Skeletal muscle satellite cell (primary cell): ENCODE measurements around the gene TIMM50.
"Not testable (repeated sequence)": the region's sequence is repeated elsewhere in the genome, so short reads cannot be mapped to it uniquely, and the experiment has no call there.

ENCODE experiments used
- H3K27me3 ChIP-seq: 2 replicates; pipeline ENCODE4 v1.7.0; 2013; ENCODE audit warnings: low read length; ENCODE audit not compliant: control insufficient read depth, insufficient read depth
- H3K36me3 ChIP-seq: 2 replicates; pipeline ENCODE4 v1.7.0; 2013; ENCODE audit warnings: mild to moderate bottlenecking, control low read depth, low read length; ENCODE audit not compliant: insufficient read depth
- H3K4me1 ChIP-seq: 2 replicates; pipeline ENCODE4 v1.7.0; 2013; ENCODE audit warnings: low read length; ENCODE audit not compliant: control insufficient read depth, insufficient read depth
- H3K4me2 ChIP-seq: 2 replicates; pipeline ENCODE4 v1.7.0; 2013; ENCODE audit warnings: mild to moderate bottlenecking, low read length
- H3K4me3 ChIP-seq: 2 replicates; pipeline ENCODE4 v1.7.0; 2013; ENCODE audit warnings: low read length
- H3K9ac ChIP-seq: 2 replicates; pipeline ENCODE4 v1.7.0; 2013; ENCODE audit warnings: mild to moderate bottlenecking, low read depth, low read length, moderate library complexity
- H3K9me3 ChIP-seq: replicated peaks from 2 replicates; pipeline ENCODE4 v1.7.0; 2013; ENCODE audit warnings: mild to moderate bottlenecking, control low read depth, low read length

Gene TIMM50

DNA sequence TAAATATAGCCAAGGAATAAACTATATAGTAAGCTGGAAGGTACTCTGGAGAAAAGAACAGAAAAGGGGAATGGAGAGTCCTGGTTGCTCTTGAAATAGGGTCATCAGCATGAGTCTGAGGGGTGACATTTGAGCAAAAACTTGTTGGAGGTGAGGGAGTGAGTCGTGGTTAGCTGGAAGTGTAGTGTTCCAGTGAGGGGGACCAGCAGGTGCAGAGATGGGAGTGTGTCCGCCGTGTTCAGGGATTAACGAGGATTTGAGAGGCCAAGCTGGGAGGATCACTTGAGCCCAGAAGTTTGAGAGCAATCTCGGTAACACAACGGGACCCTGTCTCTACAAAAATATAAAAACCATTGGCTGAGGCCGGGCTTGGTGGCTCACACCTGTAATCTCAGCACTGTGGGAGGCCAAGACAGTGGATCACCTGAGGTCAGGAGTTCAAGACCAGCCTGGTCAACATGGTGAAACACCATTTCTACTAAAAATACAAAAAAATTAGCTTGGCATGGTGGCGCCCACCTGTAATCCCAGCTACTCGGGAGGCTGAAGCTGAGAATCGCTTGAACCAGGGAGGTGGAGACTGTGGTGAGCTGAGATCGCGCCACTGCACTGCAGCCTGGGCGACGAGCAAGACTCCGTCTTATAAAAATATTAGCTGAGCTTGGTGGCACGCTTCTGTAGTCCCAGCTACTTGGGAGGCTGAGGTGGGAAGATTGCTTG is 34.1 kb upstream of the TIMM50 start:
- H3K4me3 ChIP-seq: peak overlapping the region; percentile 87
- H3K27me3 ChIP-seq: no peaks in the 10 kb centered on the region
- peaks cover 22% of the 10 kb centered on the region for H3K36me3 ChIP-seq
- peak overlapping the region; percentile 99 for H3K9ac ChIP-seq
- no peaks in the 10 kb centered on the region for H3K9me3 ChIP-seq
- H3K4me2 ChIP-seq: peak overlapping the region; percentile 91
- peaks cover 26% of the 10 kb centered on the region for H3K4me1 ChIP-seq

DNA sequence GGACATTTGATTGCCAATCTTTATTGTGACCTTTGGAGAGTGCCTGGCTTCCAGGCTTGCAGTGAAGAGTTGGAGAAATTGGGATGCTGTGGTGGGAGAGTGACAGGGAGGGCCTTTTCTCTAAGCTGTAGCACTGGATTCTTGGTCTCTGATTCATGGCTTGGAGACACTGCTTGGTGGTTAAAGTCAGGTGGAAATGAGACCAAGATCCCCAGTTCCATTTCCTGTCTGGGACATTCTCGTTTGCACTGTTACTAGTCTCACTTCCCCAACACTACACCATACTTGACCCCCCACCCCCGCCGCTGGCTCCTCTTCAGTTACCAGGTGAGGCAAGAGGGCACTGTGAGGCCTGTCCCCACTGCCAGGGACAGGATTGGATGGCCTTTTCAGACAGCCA is 32.4 kb upstream of the TIMM50 start:
- Histone ChIP-seq H3K4me1 (peaks cover 26% of the 10 kb centered on the region), H3K36me3 (peaks cover 38% of the 10 kb centered on the region), H3K4me2 (peak overlapping the region; percentile 34), H3K4me3 (no peak overlapping the region), H3K9ac (no peak overlapping the region), H3K9me3 (no peaks in the 10 kb centered on the region), H3K27me3 (no peaks in the 10 kb centered on the region)

DNA sequence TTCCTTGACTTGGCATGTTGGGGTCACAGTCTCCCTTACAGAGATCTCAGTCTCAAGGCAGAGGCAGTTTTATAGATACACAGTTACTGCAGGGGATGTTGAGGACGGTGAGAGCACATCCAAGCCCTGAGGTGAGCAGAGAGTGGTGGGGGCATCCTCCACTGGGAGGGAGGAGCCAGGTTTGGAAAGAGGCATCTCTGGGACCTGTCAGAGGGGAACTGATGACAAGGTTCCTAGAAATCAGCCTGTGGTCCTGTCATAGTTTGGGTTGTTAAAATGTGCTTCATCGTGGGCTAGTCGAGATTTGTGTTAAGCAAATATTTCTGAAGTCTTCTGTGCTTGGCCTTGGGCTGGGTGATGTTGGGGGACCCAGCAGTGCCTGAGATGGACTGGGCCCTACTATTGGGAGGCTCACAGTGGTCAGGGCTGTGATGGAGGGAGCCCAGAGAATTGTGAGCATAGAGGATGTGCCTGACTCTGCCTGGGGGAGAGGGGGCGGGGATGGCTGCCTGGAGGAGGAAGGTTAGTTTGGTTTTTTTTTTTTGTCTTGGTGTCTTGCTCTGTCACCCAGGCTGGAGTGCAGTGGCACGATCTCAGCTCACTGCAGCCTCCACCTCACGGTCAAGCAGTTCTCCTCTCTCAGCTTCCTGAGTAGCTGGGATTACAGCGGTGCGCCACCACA is 31.4 kb upstream of the TIMM50 start:
- Histone ChIP-seq H3K9me3 (no peaks in the 10 kb centered on the region), H3K36me3 (peaks cover 43% of the 10 kb centered on the region), H3K27me3 (no peaks in the 10 kb centered on the region), H3K4me1 (peaks cover 26% of the 10 kb centered on the region), H3K4me2 (no peak overlapping the region), H3K4me3 (no peak overlapping the region), H3K9ac (no peak overlapping the region)

DNA sequence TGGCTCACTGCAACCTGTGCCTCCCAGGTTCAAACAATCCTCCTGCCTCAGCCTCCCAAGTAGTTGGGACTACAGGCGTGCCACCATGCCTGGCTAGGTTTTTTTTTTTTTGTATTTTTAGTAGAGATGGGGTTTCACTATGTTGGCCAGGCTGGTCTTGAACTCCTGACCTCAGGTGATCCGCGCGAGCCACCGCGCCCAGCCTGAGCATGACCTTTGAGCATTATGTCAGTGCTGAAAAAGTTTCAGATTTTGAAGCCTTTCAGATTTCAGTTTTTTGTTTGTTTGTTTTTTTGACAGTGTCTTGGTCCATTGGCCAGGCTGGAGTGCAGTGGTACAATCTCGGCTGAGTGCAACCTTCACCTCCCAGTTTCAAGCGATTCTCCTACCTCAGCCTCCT is 29.4 kb upstream of the TIMM50 start:
- not testable (repeated sequence) for H3K9ac ChIP-seq, H3K4me2 ChIP-seq, H3K9me3 ChIP-seq, H3K27me3 ChIP-seq, H3K4me3 ChIP-seq
- Histone ChIP-seq H3K36me3 (peaks cover 49% of the 10 kb centered on the region), H3K4me1 (peaks cover 24% of the 10 kb centered on the region)

DNA sequence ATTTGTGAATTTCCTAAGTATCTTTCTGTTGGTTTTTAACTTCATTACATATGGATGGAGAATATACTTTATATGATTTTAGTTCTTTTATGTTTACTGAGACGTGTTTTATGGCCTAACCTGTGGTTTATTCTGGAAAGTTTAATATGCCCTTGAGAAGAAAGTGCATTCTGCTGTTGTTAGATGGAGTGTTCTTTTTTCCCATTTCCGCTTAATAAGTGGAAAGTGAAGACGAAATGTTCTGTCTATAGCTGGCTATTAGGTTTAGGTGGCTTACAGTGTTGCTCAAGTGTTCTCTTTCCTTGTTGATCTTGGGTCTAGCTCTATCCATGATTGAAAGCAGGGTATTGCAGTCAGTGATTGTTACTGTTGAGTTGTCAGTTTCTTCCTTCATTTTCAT is 17.2 kb upstream of the TIMM50 start:
- H3K9ac ChIP-seq: no peak overlapping the region
- no peaks in the 10 kb centered on the region for H3K27me3 ChIP-seq
- peaks cover 73% of the 10 kb centered on the region for H3K36me3 ChIP-seq
- no peak overlapping the region for H3K4me3 ChIP-seq
- H3K9me3 ChIP-seq: no peaks in the 10 kb centered on the region
- no peaks in the 10 kb centered on the region for H3K4me1 ChIP-seq
- H3K4me2 ChIP-seq: no peak overlapping the region

DNA sequence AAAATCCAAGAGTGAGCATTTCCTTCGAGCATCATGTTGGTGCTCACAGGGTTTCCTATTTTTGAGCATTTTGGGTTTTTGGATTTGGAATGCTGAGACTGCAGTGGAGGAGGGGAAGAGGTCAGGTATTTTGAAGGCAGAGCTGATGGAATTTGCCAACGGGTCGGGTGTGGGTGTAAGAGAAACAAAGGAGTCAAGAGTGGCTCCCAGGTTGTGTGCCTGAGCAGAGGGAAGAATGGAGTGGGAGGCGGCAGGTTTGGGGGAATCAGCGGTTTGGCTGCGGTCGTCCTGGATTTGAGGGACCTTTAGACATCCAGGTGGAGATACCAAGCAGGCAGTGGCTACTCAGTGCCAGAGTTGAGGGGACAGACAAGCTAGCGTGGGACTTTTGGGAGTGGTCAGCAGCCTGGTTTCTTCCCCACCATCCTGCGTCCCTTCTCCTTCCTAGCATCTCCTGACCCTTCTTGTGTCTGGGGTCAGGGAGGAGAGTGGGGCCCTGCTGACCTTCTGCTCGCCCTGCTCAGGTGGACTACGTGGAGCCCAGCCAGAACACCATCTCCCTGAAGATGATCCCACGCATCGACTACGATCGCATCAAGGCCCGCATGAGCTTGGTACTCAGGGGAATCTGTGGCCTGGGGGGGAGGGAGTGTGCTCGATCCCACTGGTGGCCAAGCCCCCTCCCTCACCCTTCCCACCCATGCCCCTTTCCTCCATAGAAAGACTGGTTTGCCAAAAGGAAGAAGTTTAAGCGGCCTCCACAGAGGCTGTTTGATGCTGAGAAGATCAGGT is 14.5 kb upstream of the TIMM50 start:
- Histone ChIP-seq H3K4me3 (no peak overlapping the region), H3K4me1 (no peaks in the 10 kb centered on the region), H3K36me3 (peaks cover 77% of the 10 kb centered on the region), H3K9ac (no peak overlapping the region), H3K4me2 (no peak overlapping the region), H3K27me3 (no peaks in the 10 kb centered on the region), H3K9me3 (no peaks in the 10 kb centered on the region)

DNA sequence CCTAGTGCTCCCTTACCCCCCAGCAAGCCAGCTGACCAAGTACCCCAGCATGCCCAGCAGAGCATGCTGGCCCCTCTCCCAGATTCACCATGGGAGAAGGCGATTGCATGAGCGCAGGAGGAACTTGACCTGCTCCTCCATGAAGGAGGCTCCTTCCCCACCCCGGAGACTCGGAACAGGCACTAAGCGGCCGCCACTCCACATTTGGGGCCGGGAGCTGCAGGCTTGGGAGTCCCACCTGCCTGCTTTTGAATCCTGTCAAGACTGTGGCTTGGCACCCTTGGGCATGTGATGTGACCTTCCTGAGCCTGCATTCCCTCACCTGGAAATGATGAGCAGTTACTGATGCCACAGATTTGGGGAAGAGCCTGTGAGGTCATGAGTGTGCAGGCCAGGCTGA is 12.7 kb upstream of the TIMM50 start:
- Histone ChIP-seq H3K36me3 (peaks cover 88% of the 10 kb centered on the region), H3K4me2 (no peak overlapping the region), H3K9me3 (no peaks in the 10 kb centered on the region), H3K27me3 (no peaks in the 10 kb centered on the region), H3K4me1 (no peaks in the 10 kb centered on the region), H3K4me3 (no peak overlapping the region), H3K9ac (no peak overlapping the region)

DNA sequence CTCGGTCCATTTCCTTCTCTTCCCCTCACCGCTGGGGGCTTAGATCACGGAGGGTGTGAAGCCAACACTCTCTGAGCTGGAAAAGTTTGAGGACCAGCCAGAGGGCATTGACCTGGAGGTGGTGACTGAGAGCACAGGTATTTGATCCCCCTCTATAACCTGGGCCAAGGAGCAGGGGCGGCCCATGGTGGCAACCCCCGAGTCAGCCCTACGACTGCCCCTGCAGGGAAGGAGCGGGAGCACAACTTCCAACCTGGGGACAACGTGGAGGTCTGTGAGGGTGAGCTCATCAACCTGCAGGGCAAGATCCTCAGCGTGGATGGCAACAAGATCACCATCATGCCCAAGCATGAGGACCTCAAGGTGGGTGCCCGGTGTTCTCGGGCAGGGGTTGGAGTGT is 11.6 kb upstream of the TIMM50 start:
- Histone ChIP-seq H3K9ac (no peak overlapping the region), H3K36me3 (peaks cover 93% of the 10 kb centered on the region), H3K4me2 (no peak overlapping the region), H3K27me3 (no peaks in the 10 kb centered on the region), H3K4me3 (no peak overlapping the region), H3K4me1 (no peaks in the 10 kb centered on the region), H3K9me3 (no peaks in the 10 kb centered on the region)

DNA sequence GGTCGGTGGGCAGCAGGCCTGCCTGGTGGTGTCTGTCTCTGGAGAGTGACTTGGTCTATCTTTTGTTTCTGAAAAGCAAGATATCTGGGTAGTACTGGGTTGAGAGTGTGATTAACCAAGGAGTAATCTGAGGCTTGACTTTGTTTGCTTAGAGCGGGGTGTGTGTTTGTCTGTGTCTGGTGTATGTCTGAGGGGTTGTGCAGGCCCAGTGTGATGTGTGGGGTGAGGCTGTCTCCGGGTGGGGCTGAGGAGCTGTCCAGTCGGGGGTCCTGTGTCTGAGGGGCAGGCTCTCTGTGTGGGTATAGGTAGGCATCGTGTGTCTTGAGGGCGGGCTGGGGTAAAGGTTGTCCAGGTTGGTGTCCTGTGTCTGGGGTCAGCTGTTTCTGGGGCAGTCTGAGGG is 11.1 kb upstream of the TIMM50 start:
- H3K4me3 ChIP-seq: no peak overlapping the region
- H3K27me3 ChIP-seq: no peaks in the 10 kb centered on the region
- H3K4me1 ChIP-seq: no peaks in the 10 kb centered on the region
- no peak overlapping the region for H3K9ac ChIP-seq
- H3K4me2 ChIP-seq: no peak overlapping the region
- H3K36me3 ChIP-seq: peaks cover 95% of the 10 kb centered on the region
- no peaks in the 10 kb centered on the region for H3K9me3 ChIP-seq

DNA sequence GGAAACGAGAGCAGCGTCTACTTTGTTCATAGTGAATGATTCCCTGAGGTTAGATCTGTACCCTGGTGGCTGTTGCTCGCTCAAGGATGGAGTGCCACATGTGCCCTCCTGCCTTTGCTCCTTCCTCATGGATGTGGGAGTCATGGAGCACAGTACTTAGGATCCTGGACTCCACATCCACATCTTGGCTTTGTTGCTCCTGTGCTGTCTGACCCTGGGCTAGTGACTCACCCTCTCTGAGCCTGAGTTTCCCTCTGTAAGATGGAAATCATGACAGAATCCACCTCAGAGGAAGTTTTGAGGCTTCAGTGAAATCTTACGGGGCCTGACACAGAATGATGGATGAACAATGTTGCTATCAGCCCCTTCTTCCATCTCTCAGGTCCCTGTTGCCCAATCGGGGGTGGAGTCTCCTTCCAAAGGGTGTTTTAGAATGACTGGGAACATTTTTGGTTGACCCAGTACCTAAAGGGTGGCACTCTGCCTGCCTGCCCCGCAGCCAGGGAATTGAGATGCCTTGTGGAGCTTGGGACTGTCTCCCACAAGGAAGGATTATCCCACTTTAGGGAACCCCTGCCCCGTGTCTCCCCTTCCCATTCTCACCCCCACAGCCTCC is 9.8 kb upstream of the TIMM50 start:
- H3K36me3 ChIP-seq: peaks cover 91% of the 10 kb centered on the region
- H3K4me2 ChIP-seq: no peak overlapping the region
- H3K4me1 ChIP-seq: no peaks in the 10 kb centered on the region
- H3K27me3 ChIP-seq: no peaks in the 10 kb centered on the region
- H3K9ac ChIP-seq: no peak overlapping the region
- H3K9me3 ChIP-seq: no peaks in the 10 kb centered on the region
- H3K4me3 ChIP-seq: no peak overlapping the region

DNA sequence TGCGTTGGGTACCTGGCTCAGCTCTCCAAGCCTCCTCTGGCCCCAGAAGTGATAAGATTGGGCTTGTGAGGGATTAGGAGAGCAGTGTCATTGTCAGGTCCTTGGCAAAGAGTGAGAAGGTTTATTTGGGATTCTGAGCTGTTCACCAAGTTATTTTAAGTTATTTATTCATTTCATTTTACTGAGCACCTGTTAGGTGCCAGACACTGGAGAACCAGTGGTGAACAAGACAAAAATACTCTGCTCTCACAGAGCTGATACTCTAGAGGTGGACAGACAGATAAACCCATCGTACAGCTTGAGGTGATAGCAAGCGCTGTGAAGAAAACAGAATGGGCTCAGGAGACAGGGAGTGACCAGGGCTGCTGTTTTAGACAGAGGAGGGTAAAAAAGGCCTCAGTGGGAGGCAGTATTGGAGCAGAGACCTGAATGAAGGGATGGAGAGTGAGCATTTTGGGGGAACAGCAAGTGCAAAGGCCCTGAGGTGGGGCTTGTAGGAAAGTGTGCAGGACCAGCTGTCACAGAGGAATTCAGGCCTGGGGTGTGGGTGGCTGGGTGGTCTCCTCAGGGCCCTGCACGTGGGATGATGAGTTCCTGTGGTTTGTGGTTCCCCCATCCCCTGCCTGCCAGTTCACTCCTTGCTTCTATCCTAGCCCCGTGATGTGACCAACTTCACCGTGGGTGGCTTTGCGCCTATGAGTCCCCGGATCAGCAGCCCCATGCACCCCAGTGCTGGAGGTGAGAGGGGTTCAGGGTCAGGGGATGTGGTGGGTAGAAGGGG is 8.7 kb upstream of the TIMM50 start:
- no peak overlapping the region for H3K4me3 ChIP-seq
- H3K9me3 ChIP-seq: no peaks in the 10 kb centered on the region
- H3K4me1 ChIP-seq: no peaks in the 10 kb centered on the region
- H3K9ac ChIP-seq: no peak overlapping the region
- peaks cover 91% of the 10 kb centered on the region for H3K36me3 ChIP-seq
- no peaks in the 10 kb centered on the region for H3K27me3 ChIP-seq
- H3K4me2 ChIP-seq: no peak overlapping the region
